DMS79 treated with DMSO at 0.1 percent for 48 hours (cell line): ENCODE measurements around the gene NCOA1.
"Not testable (repeated sequence)": the region's sequence is repeated elsewhere in the genome, so short reads cannot be mapped to it uniquely, and the experiment has no call there.

Source experiments
- DNase-seq: peaks from one replicate; lab custom pipeline; 2025; lab: John Stamatoyannopoulos, UW

The NCOA1 gene

GRCh38 chr2:24539258-24539657, 48.2 kb downstream of the NCOA1 start:
- no peak for DNase-seq

- DNase-seq = peak; percentile 10
Measured at GRCh38 chr2:24540011-24540477, 49.0 kb downstream of the NCOA1 start.

DNA sequence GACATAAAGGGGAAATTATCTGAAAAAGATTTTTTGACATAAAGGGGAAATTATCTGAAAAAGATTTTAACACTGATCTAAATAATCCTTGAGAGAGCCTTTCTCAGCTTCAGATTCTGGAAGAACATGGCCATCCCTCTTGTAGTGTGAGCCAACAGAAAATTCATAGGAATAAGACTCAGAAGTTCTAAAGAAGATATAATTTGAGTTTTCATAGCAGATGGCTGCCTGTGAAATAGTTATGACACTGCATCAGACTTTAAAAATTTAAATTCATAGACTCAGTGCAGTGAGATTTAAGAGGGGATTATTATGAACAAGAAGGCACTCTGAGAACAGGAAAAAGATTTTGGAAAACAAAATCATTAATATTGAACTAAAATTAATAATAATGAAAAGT, 50.6 kb downstream of the NCOA1 start:
- no peak for DNase-seq

- DNase-seq = no peak
Measured at GRCh38 chr2:24542269-24542872, 51.3 kb downstream of the NCOA1 start.

- DNase-seq = no peak
Measured at GRCh38 chr2:24543252-24543651, 52.2 kb downstream of the NCOA1 start.

DNA sequence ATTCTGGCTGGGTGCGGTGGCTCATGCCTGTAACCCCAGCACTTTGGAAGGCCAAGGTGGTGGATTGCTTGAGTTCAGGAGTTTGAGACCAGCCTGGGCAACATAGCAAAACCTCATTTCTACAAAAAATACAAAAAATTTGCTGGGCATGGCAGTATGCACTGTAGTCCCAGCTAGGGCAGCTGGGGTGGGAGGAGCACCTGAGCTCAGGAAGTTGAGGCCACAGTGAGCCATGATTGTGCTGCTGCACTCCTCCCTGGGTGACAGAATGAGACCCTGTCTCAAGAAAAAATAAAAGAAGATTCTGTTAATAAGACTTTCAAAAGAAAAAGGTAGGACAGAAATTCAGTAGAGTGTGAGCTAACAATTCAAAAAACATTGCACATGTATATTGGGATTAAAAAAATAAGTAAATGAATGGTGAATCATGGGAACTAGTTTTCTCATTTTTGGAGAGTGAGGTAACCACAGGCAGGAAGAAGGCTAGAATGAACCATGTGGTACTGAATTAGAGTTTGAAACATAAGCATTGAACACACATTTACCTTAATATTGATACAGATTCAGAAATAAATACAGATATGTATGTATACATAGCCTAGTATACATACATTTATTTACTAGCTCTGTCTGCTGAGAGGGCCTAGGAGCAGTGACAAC, 53.5 kb downstream of the NCOA1 start:
- DNase-seq = no peak

GRCh38 chr2:24546669-24547068, 55.6 kb downstream of the NCOA1 start:
- no peak for DNase-seq

- DNase-seq = no peak
Measured at GRCh38 chr2:24548058-24548457, 57.0 kb downstream of the NCOA1 start.

DNA sequence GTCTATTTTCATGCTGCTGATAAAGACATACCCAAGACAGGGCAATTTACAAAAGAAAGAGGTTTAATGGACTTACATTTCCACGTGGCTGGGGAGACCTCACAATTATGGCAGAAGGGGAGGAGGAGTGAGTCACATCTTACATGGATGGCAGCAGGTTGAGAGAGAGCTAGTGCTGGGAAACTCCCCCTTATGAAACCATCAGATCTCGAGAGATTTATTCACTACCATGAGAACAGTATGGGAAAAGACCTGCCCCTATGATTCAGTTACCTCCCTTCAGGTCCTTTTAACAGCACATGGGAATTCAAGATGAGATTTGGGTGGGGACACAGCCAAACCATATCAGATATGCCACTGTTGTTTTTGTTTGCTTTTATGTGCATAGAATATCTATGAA, 59.2 kb downstream of the NCOA1 start:
- DNase-seq = not testable (repeated sequence)

DNA sequence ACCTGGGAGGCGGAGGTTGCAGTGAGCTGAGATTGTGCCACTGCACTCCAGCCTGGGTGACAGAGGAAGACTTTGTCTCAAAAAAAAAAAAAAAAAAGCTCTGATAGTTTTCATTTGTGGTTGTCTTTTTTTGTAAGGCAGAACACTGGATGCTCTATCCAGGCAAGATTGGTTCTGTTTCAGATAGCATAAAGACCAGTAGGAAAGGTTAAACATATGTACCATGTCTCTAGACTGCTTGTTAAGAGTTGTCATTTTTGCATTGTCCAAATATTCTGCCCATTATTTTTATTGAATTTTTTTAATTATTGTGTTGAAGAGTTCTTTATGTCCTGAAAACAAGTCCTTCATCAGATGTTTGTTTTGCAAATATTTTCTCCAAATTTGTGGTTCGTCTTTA, 60.0 kb downstream of the NCOA1 start:
- DNase-seq = no peak

DNA sequence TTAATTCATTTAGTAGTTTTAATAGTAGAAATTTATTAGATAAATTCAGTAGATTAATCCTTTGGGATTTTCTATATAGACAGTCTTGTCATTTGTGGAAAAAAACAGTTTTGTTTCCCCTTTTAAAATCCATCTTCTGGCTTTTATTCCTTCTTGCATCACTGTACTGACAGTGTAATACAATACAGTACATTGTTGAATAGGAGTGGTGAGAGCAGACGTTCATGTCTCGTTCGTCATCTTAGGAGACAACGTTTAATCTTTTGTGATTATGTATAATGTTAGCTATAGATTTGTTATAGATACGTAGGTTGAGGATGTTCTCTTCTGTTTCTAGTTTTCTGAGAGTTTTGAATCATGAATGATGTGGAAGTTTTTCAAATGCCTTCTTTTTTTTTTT, 61.8 kb downstream of the NCOA1 start:
- DNase-seq = no peak

DNA sequence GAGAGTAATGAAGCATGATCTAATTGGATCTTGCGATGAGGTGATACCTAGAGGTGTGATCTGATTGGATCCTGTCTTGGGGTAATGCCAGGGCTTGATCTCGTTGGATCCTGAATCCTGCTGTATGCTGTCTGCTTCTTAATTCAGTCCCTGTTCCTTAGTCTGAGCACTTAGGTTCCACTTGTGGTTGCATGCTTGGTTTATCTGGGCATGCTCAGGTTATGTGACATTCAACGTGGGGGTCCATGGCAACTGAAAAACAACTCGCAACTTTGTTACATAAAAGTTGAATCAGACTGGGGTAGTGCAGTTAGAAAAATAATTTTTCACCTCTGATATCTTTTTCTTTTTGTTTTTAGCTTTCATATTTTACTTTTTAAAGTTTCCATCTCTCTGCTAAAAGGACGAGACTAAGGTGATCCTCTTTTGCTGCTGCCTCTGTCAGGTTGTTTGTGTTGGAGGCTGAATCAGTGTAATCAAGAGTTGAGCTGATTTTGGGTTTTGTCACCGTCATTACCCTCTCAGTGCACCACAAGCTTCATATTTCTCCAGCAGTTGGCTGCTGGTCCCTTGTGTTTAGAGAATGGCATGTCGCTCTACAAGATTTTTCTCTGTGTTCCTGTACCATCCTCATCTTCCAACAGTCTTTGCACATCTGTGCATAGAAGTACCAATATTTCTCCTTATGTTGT, 67.9 kb downstream of the NCOA1 start:
- peak; percentile 28 for DNase-seq

DNA sequence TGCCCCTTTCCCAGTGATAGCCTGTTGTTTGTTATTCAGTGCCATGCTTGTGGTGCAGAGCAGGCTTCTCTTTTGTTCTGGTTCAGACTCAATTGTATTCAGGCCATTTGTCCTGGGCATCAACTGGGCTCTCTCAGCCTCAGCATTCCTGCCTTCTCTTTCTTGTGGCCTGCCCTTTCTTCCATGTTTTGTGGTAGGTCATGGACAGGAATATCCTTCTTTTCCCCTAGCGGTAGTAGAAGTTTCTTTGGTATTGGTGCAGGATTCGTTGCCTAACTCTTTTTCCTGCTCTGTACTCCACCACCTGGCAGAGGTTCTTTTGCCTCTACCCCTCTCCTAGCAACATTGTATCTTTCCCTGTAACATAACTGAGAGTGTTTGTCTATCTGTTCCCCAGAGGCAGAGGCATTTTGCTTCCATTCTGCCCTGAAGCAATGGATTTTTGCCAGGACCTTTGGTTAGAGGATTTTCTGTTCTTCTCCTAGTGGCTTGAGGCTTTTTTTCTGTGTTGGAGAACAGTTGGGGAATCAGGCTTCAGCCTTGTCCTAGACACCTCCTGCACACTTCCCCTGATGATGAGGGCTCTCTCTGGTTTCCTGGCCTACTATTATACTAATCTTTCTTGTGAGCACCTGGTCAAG, 68.5 kb downstream of the NCOA1 start:
- no peak for DNase-seq

GRCh38 chr2:24565537-24565936, 74.5 kb downstream of the NCOA1 start:
- DNase-seq = no peak

GRCh38 chr2:24566209-24566608, 75.2 kb downstream of the NCOA1 start:
- no peak for DNase-seq

DNA sequence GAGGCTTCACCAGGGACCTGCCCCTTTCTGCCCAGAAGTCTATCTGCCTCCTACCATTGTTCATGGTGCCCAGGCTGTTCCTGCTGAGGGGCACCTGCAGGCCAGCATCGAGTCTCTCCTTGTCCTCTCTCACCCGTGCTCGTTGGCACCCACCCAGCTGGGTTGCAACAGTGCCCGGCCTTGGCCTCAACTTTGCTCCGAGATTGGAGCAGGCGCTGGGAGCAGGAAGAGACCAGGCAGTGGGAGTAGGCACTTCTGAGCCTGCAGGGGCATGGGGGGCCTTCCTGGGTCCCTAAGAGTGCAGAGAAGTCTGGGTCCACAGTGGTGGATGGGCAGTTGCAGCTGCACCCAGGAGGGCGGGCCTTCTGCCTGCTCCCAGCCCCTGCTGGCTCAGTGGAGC, 75.6 kb downstream of the NCOA1 start:
- no peak for DNase-seq

DNA sequence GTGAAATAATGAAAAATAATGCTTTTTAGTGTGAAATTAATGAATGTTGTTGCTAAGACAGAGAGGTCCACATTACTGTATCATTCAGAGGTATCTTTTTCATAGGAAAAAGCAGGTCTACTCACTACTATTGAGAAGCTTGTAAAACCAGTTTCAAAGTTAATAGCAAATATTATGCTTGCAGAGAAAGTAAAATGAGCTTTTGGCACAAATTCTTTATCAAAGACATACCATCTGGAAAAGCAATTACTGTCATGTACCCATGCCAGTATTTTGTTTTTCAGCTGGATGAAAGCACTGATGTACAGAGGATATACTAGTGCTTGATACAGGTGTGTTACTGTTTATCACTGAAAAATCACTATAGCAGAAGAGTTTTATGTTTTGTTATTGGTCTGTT, 77.5 kb downstream of the NCOA1 start:
- DNase-seq = no peak

DNA sequence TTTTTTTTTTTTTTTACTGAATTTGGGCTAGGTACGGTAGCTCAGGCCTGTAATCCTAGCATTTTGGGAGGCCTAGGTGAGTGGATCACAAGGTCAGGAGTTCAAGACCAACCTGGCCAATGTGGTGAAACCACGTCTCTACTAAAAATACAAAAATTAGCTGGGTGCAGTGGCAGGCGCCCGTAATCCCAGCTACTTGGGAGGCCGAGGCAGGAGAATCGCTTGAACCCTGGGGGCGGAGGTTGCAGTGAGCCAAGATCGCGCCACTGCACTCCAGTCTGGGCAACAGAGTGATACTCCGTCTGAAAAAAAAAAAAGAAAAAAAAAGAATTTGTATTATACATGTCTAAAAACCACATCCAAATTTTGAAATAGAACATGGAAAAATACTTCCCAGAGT, 78.5 kb downstream of the NCOA1 start:
- not testable (repeated sequence) for DNase-seq

GRCh38 chr2:24570225-24570624, 79.2 kb downstream of the NCOA1 start:
- DNase-seq = no peak

- DNase-seq = no peak
Measured at GRCh38 chr2:24571828-24572442, 80.9 kb downstream of the NCOA1 start.

DNA sequence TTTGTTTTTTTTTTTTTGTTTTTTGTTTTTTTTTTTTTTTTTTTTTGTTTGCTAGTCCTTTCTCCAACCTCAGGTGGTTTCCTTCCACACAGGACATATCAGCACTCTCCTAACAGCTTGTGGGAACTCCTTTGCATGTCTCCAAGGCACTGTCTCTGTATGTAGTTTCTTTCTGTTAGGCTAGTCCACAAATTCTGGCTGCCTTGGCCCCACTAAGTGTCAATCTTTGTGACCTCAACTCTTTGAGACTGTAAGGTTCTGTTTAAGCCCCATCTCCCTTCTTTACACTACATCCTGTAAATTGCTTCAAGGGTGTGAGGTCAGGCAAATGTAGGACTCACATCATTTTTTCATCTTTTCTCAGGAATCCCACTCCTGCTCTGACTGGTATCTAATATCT, 85.1 kb downstream of the NCOA1 start:
- DNase-seq = no peak

DNA sequence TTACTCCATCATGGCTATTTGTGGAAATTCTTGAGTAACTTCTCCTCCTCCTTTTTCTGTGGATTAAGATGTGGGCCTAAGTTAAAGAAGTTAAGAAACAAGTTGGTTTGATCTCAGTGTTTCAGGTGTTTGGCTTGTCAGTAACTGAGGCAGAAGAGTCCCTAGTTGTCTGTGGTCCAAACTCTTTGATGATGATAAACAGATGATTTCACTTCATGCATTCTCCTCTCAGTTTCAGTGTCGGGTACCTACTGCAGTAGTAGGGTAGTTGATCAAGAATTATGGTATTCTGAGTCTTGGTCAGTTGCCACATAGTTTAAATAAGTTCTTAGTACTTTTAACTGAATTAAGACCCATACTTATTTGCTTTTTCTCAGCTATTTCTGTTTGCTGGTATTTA, 85.6 kb downstream of the NCOA1 start:
- no peak for DNase-seq
